GM19240 (cell line): ENCODE data around the gene DCP1B.

Experiments
- DNase-seq: peaks from one replicate; pipeline ENCODE4 v3.0.0; 2011; ENCODE audit warnings: low spot score; ENCODE audit not compliant: insufficient read length

The DCP1B gene

DNA sequence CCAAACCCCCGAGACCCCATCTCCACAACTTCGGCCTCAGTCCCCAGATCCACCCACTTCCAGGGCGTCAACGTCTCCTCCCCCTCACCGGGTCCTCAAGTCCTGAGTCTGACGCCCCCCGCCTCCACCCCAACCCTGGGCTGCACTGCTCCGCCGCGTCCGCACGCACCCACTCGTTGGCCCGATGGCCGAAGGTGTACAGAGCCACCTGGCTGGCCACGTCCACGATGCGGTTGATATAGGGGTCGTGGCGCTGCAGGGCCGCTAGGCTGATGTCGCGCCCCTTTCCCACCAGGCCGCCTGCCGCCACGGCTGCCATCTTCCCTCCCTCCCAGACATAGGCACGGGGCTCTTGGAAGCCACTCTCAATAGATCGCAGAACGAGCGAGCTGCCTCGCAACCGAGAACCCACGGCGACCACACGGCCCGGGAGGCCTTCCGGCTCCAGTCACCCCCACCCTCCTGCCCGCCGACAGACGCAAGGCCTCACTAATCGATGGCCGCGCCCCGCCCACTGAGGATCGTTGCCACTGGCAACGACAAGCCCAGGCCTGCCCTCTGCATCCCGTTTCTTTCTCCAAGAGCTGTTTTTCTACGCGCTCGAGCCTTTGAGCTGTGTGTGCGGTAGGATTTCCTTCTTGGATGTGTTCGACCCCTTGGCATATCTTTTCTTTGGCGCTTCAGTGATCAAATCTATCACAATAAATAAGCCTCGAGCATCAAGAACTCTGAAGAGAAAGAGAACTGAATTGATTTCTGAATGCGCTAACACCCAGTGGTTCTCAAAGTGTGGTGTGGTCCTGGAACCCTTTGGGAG, at the start of gene DCP1B:
Gene DCP1B, minus strand, starts transcription at position 345 of the 817 bp plus-strand sequence. Its CDS starts 26 bp downstream, at position 319.
- DNase-seq = peak; percentile 87

DNA sequence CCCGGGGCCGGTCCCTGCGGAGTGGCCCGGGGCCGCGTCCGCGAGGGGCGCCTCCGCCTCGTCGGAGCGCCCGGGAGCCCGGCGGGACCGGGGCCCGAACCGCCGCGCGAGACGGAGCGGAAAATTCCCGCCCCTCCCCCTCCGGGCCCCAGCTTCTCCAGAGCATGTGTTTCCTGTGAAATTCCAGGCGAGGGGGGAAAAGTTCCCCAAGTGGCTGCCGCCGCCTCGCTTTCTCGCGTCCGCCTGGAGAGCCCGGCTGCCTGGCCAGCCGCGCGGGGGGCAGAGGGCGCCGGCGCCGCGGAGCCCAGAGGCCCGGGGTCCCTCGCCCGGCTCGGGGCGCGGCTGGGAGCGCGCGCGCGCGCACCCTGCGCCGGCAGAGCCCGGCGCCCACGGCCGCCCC, 49.4 kb upstream of the DCP1B start:
- DNase-seq = no peak

DNA sequence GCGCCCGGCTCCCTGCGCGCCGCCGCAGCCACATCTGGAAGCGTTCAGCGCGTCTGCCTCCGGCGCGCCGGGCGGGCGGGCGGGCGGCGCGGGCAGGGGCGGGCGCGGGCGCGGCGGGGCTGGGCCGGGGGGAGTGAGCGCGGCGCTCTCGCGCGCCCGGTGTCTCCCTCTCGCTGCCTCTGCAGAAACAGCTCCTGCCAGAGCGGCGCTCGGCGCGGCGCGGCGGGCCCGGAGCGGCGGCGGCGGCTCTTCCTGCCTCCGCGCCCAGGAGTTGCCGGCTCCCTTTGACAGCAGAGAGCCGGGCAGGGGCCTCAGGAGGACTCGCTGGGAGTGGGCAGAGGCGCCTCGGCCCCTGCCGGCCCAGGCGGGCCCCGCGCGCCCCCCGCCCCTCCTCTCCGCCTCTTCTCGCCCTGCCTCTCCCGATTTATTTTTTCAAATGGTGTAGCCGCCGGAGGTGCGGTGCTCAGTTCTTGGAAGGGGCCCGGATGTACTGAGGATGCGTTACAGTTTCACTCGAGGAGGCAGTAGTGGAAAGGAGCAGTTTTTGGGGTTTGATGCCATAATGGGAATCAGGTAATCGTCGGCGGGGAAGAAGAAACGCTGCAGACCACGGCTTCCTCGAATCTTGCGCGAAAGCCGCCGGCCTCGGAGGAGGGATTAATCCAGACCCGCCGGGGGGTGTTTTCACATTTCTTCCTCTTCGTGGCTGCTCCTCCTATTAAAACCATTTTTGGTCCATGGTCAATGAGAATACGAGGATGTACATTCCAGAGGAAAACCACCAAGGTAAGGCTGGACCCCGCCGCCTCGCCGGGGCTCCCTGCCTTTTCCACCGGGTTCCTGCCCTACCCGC, 48.8 kb upstream of the DCP1B start, which contains the start of gene CACNA1C:
Gene CACNA1C, plus strand, starts transcription at position 162 of the 853 bp plus-strand sequence. Its CDS starts 576 bp downstream, at position 738.
- DNase-seq = no peak

DNA sequence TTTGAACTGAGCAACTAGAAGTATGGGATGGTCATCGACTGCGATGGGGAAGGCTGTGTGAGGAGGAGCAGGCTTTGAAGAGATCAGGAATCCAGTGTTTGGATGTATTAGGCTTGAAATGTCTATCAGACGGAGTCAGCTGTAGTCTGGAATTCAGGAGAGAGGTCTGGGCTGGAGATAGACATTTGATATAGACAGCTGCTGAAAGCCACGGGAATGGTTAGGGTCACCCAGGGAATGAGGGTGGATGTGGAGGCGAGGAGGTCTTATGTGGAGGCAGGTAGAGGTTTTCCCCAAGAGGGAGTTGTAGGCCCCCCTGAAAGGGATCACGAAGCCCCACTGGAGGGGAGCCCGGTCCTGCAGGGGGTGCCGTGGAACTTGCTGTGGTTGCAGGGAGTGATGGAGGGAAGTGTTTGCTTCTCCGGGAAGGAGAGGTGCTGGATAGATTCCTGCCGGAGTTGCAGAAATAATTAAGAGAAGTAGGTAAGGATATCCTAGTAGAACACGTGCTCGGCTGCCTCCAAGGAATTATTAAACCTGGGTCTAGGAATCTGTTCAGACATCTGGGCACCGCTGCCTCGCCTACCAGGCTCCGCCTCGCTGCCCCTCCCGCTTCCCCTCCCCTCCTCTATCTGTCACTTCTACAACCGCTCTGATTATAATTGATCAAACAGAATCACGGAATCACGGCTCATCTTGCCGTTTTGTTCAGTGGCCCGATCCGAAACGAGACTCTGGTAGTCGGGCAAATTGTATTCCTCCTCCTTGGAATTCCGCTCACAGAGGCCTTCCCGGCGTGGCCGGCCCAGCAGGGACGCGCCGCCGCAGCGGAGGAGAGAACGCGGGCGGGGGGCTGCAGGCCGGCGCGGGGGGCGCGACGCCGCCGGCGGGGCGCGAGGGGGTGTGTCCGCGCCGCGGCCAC, 47.7 kb upstream of the DCP1B start:
- DNase-seq = no peak

DNA sequence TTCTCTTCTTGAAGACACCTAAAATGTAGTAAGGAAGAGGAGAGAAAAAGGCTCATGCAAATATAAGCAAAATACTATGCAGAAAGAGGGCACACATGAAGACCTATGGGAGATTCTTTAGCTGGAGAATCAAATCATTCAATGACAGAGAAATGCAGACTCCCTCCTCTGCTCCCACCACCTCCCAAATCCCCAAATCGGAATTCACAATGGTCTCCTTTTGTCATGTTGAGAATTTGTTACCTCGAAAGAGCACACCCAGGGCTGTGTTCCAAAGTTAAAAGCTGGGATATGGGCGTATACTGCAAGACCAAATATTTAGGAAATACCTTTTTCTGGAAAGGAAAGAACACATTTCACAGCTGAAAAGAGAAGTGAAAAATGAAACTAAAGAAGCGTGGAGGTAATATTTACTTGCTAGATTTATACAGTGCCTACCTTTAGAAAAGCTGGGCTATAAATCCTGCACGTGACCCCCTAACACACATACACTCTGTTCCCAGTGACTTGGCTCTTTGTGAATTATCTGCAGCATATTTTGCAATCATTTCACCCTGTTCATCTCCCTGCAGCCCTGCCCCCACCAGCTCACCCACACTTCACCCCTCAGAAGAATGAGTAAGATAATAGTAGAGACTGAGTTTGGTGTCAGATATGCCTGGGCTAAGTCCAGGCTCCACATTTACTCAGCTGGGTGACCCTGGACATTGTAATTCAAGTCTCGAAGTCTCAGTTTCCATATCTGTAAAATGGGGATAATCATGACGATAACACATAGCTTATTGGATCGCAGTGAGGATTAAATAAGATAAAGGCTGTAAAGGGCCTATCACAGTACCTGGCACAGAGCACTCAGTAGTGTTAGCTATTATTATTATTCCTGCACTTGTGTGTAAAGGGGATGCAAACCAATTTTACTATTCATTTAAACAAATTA, 45.6 kb upstream of the DCP1B start:
- DNase-seq = no peak

DNA sequence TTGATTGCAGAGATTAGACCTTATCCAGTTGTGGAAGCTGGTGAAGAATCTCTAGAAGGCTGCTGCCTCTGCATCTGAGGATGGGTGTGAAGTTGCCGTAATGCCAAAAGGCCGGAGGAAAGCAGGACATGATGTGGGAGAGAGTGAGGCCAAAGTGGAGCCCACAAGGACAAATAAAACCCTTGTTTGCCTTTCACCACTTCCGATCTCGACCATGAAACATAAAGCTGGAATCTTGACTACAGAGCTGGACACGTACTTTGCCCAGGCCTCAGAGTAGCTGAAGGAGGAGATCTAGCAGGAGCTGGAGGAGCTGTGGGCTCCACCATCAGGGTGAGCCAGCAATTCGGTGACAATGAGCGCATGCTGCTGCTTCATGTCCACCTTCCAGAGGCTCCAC, 43.5 kb upstream of the DCP1B start:
- no peak for DNase-seq

DNA sequence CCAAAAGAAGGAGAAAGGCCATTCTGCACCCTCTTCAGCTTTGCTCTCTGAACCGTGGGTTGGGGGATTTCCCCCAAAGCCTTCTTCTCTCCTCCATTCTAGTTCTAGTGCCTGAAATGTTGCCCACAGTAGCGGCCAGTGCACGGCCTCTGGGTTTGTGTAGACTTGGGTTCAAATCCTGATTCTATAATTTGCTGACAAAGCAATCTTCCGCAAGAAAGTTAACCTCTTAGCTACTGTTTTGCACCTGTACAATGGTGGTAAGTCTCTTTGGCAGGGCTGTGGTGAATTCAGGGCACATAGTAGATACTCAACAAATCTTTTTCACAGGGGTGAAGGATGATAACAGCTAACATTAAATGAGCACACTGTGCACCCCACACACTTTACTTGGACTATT, 42.7 kb upstream of the DCP1B start:
- DNase-seq = no peak

DNA sequence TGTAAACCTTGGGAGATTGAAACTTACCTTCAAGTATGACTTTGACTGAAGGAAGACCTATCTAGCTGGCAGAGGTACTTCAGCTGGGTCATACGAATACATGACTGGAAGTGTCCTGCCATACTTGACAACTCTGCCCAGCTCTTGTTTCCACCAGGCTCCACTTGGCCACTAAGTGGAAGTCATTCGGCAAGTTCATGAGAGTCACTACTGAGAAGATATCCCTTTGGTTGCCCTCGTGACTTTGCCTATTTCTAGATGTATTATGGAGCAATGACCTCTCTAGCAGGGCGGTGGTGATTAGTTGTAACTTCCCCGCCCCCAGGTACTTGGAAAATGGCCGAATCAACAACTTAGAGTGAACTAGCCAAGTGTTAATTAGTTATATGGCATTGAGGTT, 39.9 kb upstream of the DCP1B start:
- DNase-seq = no peak

DNA sequence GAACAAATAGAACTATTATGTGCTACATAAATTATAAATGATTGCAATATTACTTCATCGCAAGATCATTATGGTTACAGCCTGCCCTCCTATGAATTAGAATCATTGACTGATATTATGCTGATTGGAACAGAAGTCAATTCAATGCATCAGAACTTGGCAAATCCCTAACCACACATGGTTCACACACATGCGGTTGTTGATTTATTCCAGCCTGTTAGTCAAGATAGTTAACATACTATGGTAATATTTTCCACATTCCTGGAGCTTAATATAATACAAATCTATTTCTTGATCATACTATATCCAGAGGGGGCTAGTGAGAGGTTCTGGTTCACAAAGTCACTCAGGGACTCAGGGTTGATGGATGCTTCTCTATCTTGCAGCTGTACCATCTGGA, 38.8 kb upstream of the DCP1B start:
- no peak for DNase-seq

DNA sequence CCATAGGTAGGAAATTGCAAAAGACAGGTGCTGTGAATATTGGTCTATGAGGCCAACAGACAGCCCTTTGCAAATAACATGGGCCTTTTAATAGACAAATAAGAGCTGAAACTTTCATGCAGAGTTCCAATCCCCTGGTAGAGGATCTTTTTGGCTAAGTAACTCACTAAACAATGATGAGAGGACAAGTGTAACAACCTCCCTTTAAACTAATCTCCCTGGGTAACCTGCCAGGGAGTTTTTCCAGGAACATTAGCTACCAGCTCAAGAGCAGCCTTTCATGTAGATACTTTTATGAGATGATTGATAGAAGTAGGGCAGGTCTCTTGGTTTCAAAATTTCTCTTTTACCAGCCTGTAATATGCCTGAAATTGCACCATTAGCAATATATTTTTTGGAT, 34.8 kb upstream of the DCP1B start:
- DNase-seq = no peak

DNA sequence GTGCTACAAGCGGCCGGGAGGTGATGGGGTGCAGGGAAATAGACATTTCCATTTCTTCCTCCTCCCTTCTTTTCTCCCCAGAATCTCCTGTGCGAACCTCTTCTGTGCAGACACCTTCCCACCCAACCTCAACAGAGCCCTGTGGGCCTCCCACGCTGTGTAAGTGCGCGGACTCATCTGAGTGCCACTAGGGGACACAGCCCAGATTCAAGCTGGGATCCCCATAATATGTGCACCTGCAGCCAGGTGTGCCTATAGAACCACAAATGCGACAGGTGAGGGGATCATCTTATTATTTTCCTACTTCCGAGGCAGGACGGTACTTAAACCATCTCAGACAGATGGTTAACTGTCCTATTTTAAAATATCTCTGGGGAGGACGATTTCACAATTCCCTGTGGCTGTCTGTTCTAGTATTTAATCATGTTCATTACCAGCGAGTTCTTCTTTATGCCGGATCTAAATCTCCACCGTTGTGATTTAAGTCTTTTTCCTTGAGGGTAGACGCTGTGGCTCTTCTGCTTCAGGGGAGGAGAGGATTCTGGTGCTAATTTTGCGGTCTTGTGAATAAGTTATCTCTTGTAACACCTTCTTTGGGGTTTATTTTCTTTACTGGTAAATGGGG, 31.3 kb upstream of the DCP1B start:
- no peak for DNase-seq

DNA sequence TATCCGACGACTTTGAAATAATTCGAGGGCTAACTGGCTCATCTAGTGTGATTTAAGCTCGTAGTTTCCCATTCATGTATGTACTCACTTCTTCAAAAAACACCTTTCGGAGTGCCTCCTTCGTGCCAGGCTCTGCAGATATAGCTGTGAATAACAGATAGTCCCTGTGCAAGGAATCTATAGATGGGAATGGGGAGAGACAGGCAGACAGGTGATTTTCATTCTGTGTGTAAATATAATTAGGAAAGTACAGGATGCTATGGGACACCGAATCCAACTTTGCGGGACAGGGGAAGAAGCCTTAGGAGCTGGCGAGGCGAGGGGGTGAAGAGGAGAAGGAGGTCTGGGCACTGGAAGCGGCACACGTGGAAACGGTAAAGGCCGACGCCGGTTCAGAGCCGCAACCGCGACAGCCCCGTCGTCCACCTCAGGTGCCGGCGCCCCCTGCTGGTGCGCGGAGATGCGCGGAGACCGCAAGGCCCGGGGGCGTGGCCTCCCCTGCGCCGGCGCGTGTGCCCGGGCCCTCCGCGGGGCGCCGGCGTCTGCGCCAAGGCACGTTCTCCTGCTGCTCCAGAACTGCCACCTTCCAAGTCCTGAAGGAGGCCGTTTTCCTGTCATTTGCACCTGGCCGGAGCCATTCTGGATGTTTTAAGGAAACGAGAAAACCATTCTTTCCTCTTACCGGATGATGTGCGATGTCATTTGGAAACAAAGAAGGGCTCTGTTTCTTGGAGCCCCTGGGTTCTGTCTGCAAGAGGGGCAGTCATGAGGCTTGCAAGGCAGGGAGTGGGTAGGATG, 30.6 kb upstream of the DCP1B start:
- peak; percentile 78 for DNase-seq

DNA sequence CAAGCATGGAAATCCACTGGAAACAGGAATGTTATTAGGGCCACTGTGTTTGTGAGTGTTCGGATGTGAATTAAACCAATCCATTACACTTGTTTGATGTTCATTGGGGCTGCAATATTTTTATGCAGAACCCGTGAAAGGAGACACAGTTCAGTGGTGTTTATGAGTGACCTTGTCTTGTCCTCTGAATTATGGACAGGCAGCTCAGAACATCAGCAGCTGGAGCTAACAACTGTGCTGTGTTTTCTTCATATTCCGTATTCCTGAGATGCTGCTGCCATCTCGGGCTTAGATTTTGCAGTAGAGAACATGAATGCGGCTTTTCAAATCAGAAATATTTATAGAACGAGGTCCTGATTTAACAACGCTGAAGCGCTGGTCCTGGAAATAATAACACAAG, 28.2 kb upstream of the DCP1B start:
- no peak for DNase-seq

DNA sequence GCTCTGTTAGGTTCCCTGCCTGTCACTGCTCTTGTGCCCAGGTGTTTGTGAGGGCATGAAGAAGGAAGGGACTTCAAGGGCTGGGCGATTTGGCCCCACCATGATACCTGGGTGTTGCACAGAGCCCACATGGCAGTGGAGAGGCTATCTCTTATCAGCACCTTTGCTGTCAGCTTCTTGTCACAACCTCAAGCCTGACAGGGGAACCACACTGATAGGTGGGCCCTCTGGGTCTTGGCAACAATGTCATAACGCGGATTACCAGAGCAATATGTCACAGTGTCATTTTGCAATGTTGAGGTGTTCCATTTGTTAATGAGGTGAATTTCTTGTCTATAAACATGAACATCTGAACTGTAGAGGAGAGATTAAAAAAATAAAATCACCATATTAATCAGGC, 25.6 kb upstream of the DCP1B start:
- no peak for DNase-seq

DNA sequence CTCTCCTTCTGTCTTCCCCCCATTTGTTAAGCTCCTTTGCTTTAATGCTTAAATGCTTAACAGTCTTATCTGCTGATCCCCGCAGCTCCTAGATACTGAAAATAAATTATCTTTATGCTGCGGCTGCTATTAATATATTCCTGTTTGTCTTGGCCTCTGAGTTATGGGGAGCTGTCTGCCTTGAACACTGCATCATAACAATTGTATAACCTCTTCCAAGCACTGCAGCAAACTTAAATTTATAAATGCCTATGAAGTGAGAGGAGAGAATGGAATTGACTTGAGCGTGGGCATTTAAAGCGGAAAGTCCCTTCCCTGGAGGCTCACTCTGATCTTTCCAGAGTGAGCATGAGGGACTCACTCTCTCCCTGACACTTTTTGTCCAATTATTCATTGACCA, 23.1 kb upstream of the DCP1B start:
- DNase-seq = no peak

DNA sequence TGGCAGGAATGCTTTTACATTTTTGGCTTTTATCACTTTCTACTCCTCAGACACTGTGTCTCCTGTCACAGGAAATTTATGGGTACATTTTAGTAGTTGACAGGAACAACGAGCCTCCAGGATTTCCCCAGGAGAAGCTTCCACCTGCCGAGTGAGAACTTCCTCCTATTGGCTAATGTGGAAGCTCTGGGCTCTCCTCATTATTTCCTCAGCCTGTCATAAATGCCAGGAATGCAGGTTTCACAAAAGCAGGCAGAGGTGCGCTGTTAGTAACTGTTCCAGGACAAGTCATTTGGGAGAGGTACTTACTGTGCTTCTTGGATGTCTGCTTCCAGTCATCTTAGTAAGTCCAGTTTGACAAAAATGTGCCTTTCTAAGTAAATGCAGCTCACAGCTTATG, 19.1 kb upstream of the DCP1B start:
- DNase-seq = no peak

DNA sequence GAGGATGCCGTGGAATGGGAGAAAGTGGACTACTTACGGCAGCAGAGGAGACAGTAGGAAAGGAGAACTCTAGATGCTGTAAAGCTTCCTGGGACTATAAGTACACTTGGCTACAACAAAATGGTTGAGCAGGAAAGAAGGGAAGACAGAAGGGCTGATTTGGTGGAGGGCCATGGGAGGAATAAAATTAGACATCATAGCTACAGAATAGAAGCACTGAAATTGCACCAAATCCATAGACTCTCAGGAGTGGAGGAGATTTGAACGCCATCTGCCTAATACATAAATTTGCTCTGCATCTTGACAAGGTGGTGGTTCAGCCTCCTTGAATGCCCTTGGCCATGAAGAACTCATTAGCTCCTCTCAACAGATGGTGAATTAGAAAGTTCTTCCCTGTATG, 16.3 kb upstream of the DCP1B start:
- no peak for DNase-seq

DNA sequence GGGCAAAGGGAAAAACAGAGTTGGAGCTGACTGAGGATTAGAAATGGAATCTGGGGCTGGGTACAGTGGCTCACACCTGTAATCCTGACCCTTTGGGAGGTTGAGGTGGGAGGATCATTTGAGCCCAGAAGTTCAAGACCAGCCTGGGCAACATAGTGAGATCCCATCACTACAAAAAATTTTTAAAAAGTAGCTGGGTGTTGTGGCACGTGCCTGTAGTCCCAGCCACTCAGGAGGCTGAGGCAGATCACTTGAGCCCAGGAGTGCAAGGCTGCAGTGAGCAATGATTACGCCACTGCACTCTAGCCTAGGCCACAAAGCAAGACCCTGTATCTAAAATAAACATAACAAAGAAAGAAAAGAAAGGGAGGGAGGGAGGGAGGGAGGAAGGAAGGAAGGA, 14.9 kb upstream of the DCP1B start:
- DNase-seq = no peak

DNA sequence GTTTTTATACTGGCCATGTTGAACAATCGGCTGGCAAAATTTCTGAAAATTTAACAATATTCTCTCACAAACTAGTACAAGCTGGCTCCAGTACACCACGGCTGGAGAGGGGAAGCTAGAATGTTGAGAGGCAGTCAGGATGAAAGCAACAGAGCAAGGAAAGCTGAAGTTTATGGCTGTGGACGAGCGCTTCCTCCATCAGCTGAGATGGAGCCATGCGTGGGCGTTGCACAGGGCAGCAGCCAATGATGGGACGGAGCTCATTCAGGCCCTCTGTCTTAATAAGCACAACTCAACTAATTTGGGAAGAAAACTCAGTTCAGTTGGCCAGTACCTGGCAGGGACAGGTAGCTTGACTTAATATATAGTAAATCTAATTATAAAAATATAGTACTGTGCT, 14.1 kb upstream of the DCP1B start:
- no peak for DNase-seq
